Activated T-cell treated with anti-CD3 and anti-CD28 coated beads, Interleukin-2, amount 50 U/mL, for 48 hours (primary cell): ENCODE data around the gene ZBED2.
"Not testable (repeated sequence)": the region's sequence is repeated elsewhere in the genome, so short reads cannot be mapped to it uniquely, and the experiment has no call there.

Experiments used
- DNase-seq, 2 experiments: peaks; one replicate each; pipeline ENCODE4 v3.0.0-alpha.2; 2020

The ZBED2 gene

GRCh38 chr3:111595232-111595631 is at the start of gene ZBED2:
Gene ZBED2 (minus strand): TSS chr3:111595346. CDS start chr3:111594201, 1,145 bp downstream.
- peak; percentile 68 to 69 for DNase-seq

GRCh38 chr3:111639316-111639715 is 44.2 kb upstream of the ZBED2 start:
- DNase-seq: no peak

GRCh38 chr3:111636366-111636885 is 41.3 kb upstream of the ZBED2 start:
- no peak for DNase-seq

GRCh38 chr3:111635403-111635802 is 40.3 kb upstream of the ZBED2 start:
- no peak for DNase-seq

- DNase-seq: not testable (repeated sequence)
These were observed 35.5 kb upstream of the ZBED2 start for GRCh38 chr3:111630638-111631037.

- not testable (repeated sequence) for DNase-seq
These were observed 33.9 kb upstream of the ZBED2 start for GRCh38 chr3:111629018-111629417.

GRCh38 chr3:111627092-111627491 is 31.9 kb upstream of the ZBED2 start:
- DNase-seq: no peak

GRCh38 chr3:111621535-111621934 is 26.4 kb upstream of the ZBED2 start:
- peak; percentile 70 to 75 for DNase-seq

- DNase-seq: no peak
These were observed 24.7 kb upstream of the ZBED2 start for GRCh38 chr3:111619833-111620232.

GRCh38 chr3:111618945-111619344 is 23.8 kb upstream of the ZBED2 start:
- no peak for DNase-seq

- peak; percentile 46 to 48 for DNase-seq
These were observed 22.9 kb upstream of the ZBED2 start for GRCh38 chr3:111617912-111618601.

GRCh38 chr3:111617406-111617805 is 22.3 kb upstream of the ZBED2 start:
- peak in 1 of 2 experiments; percentile 48 for DNase-seq

- DNase-seq: peak; percentile 78 to 83
These were observed 21.4 kb upstream of the ZBED2 start for GRCh38 chr3:111616417-111617105.

- no peak for DNase-seq
These were observed 20.7 kb upstream of the ZBED2 start for GRCh38 chr3:111615880-111616279.

GRCh38 chr3:111613294-111613693 is 18.1 kb upstream of the ZBED2 start:
- DNase-seq: no peak

- peak; percentile 66 to 70 for DNase-seq
These were observed 15.5 kb upstream of the ZBED2 start for GRCh38 chr3:111610612-111611054.

- DNase-seq: no peak
These were observed 15.0 kb upstream of the ZBED2 start for GRCh38 chr3:111610189-111610588.

- no peak for DNase-seq
These were observed 14.6 kb upstream of the ZBED2 start for GRCh38 chr3:111609700-111610099.

- no peak for DNase-seq
These were observed 13.2 kb upstream of the ZBED2 start for GRCh38 chr3:111608383-111608782.

GRCh38 chr3:111607240-111607920 is 12.2 kb upstream of the ZBED2 start:
- no peak for DNase-seq

- DNase-seq: no peak
These were observed 10.3 kb upstream of the ZBED2 start for GRCh38 chr3:111605493-111605892.

- DNase-seq: no peak
These were observed 9.9 kb upstream of the ZBED2 start for GRCh38 chr3:111605018-111605417.

- peak; percentile 67 to 73 for DNase-seq
These were observed 9.0 kb upstream of the ZBED2 start for GRCh38 chr3:111604119-111604518.

GRCh38 chr3:111603679-111604078 is 8.5 kb upstream of the ZBED2 start:
- no peak for DNase-seq
